NCI-H2227 treated with DMSO at 0.1 percent for 48 hours (cell line): ENCODE results near the gene MAP7.
"Not testable (repeated sequence)": the region's sequence is repeated elsewhere in the genome, so short reads cannot be mapped to it uniquely, and the experiment has no call there.

Experiments used
- DNase-seq: peaks from one replicate; lab custom pipeline; 2025; lab: John Stamatoyannopoulos, UW

The MAP7 gene

DNA sequence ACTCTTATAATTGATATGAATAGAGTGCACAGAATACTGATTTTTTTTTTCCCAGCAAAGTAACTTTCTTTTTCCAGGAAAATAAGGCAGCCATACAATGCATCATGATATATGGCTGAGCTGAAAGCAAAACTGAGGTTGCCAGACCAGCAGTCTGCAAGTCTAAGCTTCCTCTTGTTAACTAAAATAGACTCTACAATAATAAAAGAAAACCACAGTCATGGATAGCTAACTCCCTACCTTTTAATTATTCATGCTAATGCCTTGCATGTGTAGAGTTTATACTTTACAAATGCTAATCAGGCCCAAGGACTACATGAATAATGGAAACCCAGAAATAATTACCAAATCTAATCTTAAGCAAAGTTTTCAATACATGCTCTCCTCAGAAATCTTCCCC lies 47.4 kb downstream of the MAP7 start:
- no peak for DNase-seq

DNA sequence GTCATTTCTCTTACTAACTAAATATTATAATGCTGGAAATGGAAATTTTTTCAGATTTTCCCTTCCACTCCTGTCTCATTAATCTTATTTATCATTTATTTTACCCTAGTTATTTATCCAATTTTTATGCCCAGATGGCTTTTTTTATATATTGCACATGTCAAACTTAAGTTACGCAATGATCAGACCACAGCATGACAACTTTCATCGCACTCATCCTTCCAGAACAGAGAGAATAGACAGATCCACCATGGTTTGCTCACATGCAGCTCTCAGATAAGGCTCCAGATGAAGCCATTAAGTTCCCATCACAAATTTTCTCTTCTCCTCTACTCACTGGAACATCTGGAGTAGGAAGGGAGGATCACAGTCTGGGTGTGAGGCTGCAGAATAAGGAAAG lies 48.7 kb downstream of the MAP7 start:
- DNase-seq: no peak

DNA sequence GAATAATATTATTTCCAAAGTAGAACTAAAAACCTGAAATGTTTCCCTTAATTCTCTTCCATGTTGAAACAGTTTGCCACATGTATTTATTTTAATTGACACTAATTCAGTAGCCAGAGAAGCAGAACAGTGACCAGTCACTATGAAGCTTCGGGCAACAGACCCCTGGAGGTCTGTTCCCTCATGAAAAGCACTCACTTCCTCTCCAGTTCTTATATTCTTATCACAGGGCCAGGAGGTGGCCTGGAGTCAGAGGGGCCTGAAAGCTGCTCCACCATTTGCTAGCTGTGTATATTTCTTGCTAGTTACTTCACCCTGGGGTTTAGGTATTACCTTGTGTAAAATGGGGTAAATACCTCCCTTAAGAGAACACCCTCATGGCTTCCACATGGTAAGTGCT lies 49.1 kb downstream of the MAP7 start:
- DNase-seq: no peak

DNA sequence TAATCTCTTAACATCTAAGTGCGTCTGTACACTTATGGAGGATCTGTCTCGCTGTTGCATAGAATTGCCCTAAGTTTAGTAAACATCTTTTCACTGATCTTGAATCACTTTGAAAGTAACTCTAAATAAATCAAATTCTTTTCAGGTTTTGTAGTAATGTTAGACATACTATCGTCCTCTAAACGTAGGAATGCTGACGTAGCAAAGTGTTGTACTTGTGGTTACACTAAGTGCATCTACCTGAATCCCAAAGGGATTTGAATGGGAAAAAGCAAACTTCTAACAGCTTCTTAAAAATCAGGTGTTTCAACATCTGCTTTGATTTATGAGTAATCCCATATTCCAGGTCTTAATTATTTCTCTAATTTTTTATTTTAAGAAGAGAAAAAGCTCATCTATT lies 49.8 kb downstream of the MAP7 start:
- DNase-seq: no peak

DNA sequence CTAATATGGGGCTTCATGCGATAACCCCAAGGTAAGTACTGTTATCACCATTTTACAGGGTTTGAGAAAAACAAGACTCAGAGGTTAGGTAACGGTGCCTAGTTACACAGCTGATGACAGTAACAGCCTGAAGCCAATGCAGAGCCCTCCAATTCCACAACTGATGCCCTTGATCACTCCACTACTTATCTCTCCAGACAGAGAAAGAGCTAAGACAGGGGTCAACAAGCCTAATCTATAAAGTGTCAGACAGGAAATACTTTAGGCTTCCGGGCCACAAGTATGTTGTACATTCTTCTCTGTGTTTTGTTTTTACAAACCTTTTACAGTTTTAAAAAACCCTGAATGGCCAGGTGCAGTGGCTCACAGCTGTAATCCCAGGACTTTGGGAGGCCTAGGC lies 50.9 kb downstream of the MAP7 start:
- no peak for DNase-seq

DNA sequence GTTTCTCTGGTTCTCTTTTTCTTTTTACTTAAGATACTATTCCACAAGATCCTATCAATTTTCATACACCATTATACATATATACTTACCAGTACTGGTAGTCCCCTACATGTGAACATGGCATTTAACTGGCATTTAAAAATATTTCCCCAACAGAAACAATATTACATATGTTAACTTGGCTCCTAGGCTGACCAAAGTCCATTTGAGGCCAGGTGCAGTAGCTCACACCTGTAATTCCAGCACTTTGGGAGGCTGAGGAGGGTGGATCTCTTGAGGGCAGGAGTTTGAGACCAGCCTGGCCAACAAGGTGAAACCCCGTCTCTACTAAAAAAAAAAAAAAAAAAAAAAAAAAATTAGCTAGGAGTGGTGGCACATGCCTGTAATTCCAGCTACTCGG lies 53.8 kb downstream of the MAP7 start:
- DNase-seq: not testable (repeated sequence)

DNA sequence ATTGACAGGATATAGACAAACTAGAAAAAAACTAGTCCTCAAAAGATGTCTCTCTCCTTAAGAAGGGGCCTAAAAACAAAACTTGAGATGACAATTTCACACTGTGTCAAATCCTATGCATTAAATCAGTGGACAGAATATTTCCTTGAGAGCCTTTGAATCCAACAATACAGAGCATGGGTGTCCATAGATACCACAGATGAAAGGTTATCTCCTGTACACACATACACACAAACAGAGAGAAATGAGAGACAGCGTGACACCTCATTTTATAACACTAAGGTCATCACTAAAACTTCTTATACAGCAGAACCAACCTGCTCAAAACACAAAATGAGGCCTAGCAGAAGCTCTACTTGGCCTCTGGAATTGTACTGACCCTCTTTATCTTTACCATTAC lies 55.5 kb downstream of the MAP7 start:
- DNase-seq: no peak

DNA sequence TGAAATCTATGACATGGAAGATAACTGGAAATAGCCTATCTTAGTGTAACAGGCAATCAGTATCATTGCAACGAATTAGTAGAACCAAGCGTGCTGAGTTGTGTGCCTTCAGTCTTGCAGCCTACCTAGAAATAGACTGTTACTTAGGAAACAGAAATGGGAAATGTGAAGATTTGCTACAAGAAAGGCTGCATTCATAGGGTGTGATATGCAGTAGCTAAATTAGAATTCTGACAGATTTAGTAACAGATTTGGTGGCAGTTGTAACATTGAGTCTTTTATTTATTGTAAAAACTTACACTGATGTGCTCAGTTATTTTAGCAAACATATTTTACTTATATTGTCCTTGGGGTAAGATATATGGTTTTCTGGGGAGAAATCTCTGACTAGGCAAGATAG lies 56.2 kb downstream of the MAP7 start:
- no peak for DNase-seq

DNA sequence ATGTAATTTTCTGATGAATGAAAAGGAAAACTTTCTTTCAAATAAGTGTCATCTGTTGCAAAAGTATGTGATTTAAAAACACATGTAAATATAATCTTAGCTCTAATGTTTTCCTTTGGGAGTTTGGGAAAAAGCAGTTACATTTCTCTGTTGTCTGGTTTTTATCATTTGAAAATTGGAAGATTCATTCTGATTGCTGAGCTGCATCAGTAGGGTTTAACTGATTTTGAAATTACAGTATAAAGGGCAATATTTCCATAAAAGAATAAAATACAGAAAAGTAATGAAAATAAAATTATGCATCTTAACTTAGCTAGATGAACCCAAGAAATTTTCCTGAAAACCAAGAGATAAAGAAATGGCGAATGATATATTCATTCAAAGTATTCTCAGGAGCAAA lies 57.8 kb downstream of the MAP7 start:
- DNase-seq: no peak

DNA sequence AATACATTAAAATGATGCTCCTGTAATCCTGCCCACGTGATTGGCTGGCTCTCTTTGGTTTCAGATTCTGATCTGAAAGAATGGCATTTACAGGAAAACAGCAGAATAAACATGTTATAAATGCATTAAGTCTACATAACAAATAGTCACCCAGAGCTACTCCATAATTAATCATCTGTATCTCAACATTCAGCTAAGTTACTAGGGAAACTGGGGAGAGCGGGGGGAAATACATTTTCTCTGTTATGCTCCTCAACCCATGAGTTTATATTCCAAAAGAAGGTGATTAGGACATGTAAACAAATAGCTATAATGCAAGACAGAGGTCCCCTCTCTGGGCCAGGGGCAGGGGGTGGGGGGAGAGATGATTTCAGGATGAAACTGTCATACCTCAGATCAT lies 58.5 kb downstream of the MAP7 start:
- no peak for DNase-seq

DNA sequence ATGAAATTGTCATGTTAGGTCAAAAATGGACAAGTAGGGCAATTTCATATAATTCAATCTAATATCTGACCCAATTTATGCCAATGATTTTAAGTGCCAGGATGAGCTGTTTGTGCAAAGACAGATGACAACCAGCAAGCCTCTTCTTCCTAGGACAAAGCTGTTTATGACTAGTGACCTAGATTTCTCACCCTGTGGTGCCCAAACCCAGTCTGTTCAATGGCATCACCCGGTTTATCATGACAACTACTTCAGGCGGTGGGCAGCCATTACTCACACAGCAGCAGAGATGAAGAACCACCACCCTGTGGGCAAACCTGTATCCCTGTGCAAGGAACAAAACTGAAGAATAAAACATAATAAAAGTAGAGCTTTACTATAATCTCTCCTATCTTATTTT lies 59.0 kb downstream of the MAP7 start:
- DNase-seq: no peak

DNA sequence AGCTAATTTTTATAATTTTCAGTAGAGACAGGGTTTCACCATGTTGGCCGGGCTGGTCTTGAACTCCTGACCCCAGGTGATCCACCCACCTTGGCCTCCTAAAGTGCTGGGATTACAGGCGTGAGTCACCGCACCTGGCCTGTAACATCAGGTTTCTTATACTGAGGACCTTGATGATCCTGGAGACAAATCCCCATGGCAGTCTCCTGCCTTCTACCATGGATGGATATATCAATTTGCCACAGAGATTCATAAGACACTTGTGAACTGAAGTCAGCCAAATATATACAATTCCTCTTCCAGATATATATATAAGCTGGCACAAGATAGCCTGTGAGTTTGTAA lies 60.6 kb downstream of the MAP7 start:
- DNase-seq: not testable (repeated sequence)

DNA sequence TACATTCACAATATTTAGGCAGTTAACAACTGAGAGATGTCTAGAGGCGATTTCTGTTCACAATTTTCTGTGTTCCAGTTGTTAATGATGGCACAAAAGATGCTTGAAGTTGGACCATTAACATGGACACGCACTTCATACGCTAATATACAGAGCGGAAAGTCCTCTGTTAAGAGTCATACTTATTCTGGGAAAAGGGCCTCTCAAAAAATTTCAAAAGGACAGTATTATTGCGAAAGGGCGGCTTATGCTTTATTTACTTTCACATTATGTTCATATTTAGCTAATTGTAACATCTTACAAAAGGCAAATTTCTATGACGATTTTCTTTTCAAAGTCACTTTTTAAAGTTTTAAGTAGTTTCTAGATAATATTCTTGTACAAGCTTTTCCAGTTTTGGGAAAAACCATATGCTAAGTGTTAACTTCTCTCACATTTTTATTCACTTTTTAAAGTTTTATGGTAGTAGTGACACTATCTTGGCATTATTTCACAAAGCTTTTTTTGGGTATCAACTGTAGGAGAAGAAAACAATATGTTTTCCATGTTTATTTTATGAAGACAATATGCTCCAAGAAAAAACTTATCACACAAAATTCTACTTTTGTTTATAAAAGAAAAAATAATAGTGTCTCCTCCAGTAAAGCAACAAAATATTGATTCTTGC lies 62.3 kb downstream of the MAP7 start:
- DNase-seq: no peak

DNA sequence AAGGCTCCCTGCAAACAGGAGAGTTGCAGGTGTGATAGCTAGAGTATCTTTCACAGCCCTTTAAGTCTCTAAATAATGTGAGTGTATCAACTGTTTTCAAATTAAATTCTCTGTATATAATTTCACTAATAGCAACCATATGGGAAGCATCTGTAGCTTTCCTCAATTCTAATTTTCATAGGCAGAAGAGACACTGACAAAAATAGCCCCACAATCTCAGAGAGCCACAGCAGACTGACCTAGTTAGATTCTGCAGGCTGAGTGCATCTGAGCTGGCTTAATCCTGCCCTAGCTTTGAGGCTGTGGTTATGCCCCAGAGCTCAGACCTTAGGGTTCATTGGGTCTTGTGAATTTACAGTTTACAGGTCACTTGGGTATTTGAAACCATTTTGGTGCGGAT lies 63.9 kb downstream of the MAP7 start:
- DNase-seq: no peak

DNA sequence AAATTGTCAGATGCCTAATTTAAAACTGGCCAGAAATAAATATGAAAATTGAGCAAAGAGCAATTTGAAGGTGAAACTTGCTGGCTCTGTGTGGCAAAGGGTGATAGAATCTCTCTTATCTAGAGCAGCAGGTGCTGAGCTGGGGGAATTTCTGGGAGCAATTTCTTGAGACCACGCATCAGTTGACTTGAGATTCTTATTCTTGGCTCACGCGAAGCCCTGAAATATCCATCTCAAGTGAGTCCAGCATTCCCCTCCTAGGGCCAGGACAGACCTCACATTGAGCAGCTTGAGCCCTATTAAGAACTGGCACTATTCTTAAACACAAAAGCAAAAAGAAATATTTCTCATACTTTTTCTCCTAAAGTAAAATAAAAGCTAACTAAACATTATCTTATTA lies 66.3 kb downstream of the MAP7 start:
- DNase-seq: no peak

DNA sequence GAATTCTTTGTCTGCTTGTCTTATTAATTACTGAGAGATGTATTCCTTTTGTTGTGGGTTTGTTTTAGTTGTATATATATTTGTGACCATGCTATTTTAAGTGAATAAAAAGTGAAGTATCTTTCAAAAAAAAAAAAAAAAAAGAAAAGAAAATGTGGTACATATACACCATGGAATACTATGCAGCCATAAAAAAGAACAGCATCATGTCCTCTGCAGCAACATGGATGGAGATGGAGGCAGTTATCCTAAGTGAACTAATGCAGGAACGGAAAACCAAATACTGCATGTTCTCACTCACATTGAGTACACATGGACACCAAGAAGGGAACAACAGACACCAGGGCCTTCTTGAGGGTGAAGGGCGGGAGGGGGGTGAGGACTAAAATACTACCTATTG lies 67.2 kb downstream of the MAP7 start:
- DNase-seq: not testable (repeated sequence)

DNA sequence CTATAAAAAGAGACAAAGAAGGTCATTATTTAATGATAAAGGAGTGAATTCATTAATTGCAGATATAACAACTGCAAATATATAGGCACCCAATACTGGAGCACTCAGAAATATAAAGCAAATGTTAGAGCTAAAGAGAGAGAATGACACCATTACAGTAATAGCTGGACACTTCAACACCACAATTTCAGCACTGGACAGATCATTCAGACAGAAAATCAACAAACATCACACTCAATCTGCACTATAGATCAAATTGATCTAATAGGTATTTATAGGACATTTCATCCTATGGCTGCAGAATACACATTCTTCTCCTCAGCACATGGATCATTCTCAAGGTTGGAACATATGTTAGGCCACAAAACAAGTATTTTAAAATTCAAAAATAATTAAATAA lies 72.7 kb downstream of the MAP7 start:
- no peak for DNase-seq

DNA sequence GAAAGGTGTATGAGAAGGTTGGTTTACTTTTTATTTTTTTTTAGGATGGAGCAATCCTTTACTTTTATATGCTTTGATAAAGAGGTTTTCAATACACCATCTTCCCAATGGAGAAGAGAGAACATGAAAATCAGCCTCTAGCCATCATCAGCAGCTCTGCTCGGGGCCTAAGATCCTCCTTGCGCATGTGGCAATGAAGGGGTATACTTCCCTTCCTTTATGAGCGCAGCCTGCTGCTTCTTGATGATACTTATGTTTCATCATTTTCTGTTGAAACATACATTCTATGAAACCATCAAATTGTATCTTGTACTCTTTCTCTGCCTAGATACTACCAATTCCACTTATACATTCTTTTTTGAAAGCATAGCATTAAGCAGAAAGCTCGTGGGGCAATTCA lies 74.5 kb downstream of the MAP7 start:
- no peak for DNase-seq

DNA sequence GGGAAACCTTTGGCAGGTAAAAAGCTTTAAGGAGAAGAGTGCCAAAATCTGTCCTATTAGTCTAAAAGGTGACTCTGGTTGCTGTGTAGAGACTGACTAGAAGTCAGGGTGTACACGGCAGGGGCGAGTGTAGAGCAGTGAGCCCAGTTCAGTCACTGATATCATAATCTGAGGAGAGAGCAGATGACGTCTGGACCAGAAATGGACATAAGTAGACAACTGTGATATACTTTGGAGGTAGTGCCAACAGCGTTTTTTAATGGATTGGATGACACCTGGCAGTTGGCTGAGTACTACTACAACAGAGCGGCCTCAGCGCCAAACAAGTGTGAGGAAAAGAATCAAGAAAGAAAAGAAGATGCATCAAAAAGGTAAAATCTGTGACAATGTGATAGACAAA lies 76.0 kb downstream of the MAP7 start:
- DNase-seq: no peak

DNA sequence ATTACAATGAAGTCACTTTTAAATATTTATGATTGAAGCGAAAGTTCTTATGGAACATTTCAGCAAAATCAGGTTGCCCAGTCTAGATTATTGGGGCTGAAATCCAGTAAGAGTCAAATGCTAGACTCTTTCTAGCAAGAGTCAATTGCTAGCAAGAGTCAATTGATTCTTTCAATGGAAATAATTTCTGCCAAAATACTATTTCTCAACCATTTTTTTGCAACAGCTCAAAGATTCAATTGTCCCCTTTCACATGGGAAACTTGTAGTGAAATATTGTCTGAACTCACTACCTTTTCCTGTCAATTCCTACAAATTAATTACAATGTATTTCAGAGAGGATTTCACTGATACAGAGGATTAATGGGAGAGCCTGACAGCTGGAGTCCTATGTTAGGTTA lies 78.3 kb downstream of the MAP7 start:
- no peak for DNase-seq

DNA sequence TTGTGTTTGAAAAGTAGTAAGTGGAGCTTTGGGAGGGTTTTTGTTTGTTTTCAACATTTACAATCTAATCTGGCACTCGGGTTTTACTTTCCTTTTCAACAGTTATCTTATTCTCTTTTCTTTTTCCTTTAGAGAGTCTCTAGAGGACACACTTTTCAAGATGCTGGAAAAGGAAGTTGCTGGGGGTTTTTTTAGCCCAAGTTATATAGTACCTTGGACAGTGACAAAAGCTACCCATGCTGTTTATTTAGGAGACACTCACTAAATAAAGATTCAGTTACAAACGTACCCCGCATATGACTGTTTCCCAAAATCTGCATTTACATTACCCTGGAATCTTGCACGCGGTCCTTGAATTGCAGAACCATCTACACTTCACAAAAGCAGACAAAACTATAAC lies 78.8 kb downstream of the MAP7 start:
- DNase-seq: no peak

DNA sequence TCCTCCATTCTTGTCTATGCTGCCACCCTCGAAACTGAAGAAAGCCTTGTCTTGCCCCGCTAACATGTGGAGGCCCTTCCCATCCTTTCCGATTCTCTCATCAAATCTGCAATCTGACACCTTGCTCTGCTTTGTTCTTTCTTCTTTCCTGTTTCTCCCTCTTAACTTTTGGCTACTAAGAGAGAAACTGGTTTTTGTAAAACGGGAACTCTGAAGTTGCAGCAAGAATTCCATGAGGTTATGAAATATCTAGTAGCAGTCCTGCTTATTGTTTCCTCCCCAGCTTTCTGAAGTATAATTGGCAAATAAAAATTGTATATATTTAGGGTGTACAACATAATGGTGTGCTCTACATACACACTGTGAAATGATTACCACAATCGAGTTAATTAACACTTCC lies 80.2 kb downstream of the MAP7 start:
- DNase-seq: no peak

DNA sequence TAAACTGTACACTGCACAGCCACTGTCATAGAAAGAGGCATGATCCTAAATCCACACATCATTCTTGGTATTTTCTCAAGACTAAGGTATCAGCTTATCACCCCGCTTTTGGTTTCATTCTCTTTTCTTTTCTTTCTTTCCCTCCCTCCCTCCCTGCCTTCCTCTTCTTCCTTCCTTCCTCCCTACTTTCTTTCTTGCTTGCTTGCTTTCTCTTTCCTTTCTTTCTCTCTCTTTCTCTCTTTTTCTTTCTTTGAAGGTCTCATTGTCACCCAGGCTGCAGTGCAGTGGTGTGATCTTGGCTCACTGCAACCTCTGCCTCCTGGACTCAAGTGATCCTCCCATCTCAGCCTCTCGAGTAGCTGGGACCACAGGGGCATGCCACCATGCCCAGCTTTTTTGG lies 81.1 kb downstream of the MAP7 start:
- DNase-seq: no peak

DNA sequence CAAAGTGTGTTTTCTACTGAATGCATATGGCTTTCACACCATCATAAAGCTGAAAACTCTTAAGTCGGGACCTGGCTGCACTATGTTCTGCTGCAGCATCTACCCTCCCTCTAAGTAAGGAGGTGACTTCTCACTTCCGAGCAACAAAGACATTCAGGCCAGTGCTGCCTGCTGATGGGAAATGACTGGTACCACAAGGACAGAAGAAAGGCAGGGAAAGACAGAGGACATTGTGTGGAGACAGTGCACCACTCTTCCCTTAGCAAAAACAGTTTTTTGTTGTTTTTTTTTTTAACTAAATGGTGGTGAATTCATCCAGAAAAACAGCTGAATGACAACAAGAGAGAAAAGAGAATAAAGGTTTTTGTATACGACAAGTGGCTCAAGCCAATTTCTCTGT lies 81.5 kb downstream of the MAP7 start:
- no peak for DNase-seq

DNA sequence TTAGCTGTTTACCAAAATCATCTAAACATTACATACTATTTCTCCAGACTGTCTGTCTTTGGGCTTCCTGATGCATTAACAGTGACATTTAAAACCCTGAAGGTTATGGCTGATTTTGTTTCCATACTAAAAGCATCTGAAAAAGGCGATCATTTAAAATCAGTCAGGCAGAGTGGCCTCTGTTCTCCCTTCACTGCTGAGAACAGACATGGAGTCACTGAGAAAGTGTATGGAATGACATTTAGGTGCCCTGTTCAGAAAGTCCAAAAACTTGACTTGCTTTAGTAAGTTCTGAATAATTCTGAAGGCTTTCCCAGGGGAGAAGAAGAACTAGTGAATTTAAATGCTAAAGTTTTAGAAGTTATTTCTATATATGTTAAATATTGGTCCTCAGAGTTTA lies 83.0 kb downstream of the MAP7 start:
- no peak for DNase-seq
